GM19193 (cell line): ENCODE results near the gene RIPOR3.

Source experiments
- POLR2A ChIP-seq: IDR thresholded peaks from 4 replicates; pipeline ENCODE4 v1.6.1; 2011; ENCODE audit not compliant: insufficient read depth, insufficient read length; ENCODE audit errors: extremely low read depth

The RIPOR3 gene

GRCh38 chr20:50727792-50728485, 36.6 kb upstream of the RIPOR3 start:
- TF ChIP-seq POLR2A = no peak

GRCh38 chr20:50726955-50727791, 35.8 kb upstream of the RIPOR3 start:
- TF ChIP-seq POLR2A = no peak

- no peak for TF ChIP-seq POLR2A
Observed at GRCh38 chr20:50725724-50726005, 34.3 kb upstream of the RIPOR3 start.

GRCh38 chr20:50724851-50725723, 33.7 kb upstream of the RIPOR3 start:
- TF ChIP-seq POLR2A = no peak

- no peak for TF ChIP-seq POLR2A
Observed at GRCh38 chr20:50724112-50724725, 32.9 kb upstream of the RIPOR3 start.

- no peak for TF ChIP-seq POLR2A
Observed at GRCh38 chr20:50723672-50724071, 32.3 kb upstream of the RIPOR3 start.

GRCh38 chr20:50722424-50723155, 31.2 kb upstream of the RIPOR3 start:
- TF ChIP-seq POLR2A = no peak

- no peak for TF ChIP-seq POLR2A
Observed at GRCh38 chr20:50721881-50722281, 30.5 kb upstream of the RIPOR3 start.

- no peak for TF ChIP-seq POLR2A
Observed at GRCh38 chr20:50720582-50720981, 29.2 kb upstream of the RIPOR3 start.

GRCh38 chr20:50720026-50720425, 28.7 kb upstream of the RIPOR3 start:
- TF ChIP-seq POLR2A = no peak

- no peak for TF ChIP-seq POLR2A
Observed at GRCh38 chr20:50719328-50719727, 28.0 kb upstream of the RIPOR3 start.

- TF ChIP-seq POLR2A = no peak
Observed at GRCh38 chr20:50717974-50718761, 26.8 kb upstream of the RIPOR3 start.

GRCh38 chr20:50717312-50717711, 26.0 kb upstream of the RIPOR3 start:
- TF ChIP-seq POLR2A = no peak
